Heart left ventricle (tissue), 16 donors: ENCODE results near the gene GREB1. TPM values are rescaled to one million over a fixed set of nuclear protein-coding genes. Genes with fewer than 3 reads are reported as not detected.

Experiments used
- ATAC-seq, 4 donors: fragments of 200-7000 bp; cut with Tn5 transposase; one replicate each; pipeline ENCODE4 v1.9.1; 2020 to 2022; ENCODE audit warnings: moderate library complexity in 4 of 4, mild to moderate bottlenecking in 3 of 4, moderate number of reproducible peaks in 1 of 4
- DNase-seq, 5 donors: peaks; one replicate each; pipeline ENCODE4 v3.0.0-alpha.2; 2020
- H3K27ac ChIP-seq, 12 donors: fragments of 200-600 bp; sonication (generic) in 4 of 12; one replicate each; pipeline versions ENCODE4 v1.5.0 to v1.8.0; 2016 to 2022; ENCODE audit warnings: mild to moderate bottlenecking in 2 of 12
- H3K27me3 ChIP-seq, 9 donors: fragments of 200-600 bp; sonication (generic) in 2 of 9; one replicate each; pipeline versions ENCODE4 v1.5.1 to v1.8.0; 2016 to 2022; ENCODE audit warnings: mild to moderate bottlenecking in 3 of 9
- H3K36me3 ChIP-seq, 9 donors: fragments of 200-600 bp; sonication (generic) in 2 of 9; one replicate each; pipeline versions ENCODE4 v1.5.0 to v1.8.0; 2018 to 2022; ENCODE audit warnings: mild to moderate bottlenecking in 2 of 9
- H3K4me1 ChIP-seq, 12 donors: fragments of 200-600 bp; sonication (generic) in 4 of 12; one replicate each; pipeline versions ENCODE4 v1.5.0 to v1.8.0; 2016 to 2022; ENCODE audit warnings: mild to moderate bottlenecking in 3 of 12
- H3K4me3 ChIP-seq, 12 donors: fragments of 200-600 bp; sonication (generic) in 4 of 12; one replicate each; pipeline versions ENCODE4 v1.5.0 to v1.8.0; 2017 to 2022; ENCODE audit warnings: mild to moderate bottlenecking in 9 of 12, moderate library complexity in 4 of 12
- H3K9me3 ChIP-seq, 12 donors: fragments of 200-600 bp; sonication (generic) in 4 of 12; one replicate each; pipeline versions ENCODE4 v1.5.0 to v1.8.0; 2016 to 2022; ENCODE audit warnings: mild to moderate bottlenecking in 1 of 12
- POLR2A ChIP-seq, 2 donors: fragments of 450-650 bp; IDR thresholded peaks; one replicate each; pipeline ENCODE4 v1.6.1; 2017; ENCODE audit warnings: antibody characterized with exemption in 2 of 2, mild to moderate bottlenecking in 2 of 2, moderate library complexity in 2 of 2
- WGBS, 4 donors: extraction: QIAGEN DNeasy Blood & Tissue Kit in 2 of 4; methylation state at CpG; one replicate each; pipeline versions ENCODE4 v1.1.5 to v1.1.7; 2013 to 2018; 5-methylcytosine and 5-hydroxymethylcytosine counted together
- intact Hi-C, 10 donors: fragments of 100-400 bp; cut with DNase I; formaldehyde crosslinking; loops; one replicate each; pipeline versions ENCODE4 v1.11.1 to v1.14.2; 2022
- polyA plus RNA-seq, 2 donors: library from polyadenylated mRNA; stranded (reverse); fragments of 200-250 nt; gene quantifications; one replicate each; pipeline ENCODE4 v1.2.3, GENCODE V29; 2013
- total RNA-seq, 9 donors: library from RNA; depleted of rRNA in 2 of 9; stranded (reverse); fragments of >200 nt in 2 of 9; fragmentation: NEBNext Ultra II Directional in 3 of 9; extraction: Animal tissue kit (Norgen Biotek cat#: 25700) in 3 of 9; gene quantifications; one replicate each; pipeline versions ENCODE4 v1.1.0 to v1.2.4, GENCODE V29; 2016 to 2023
- TF ChIP-seq, protein P1 (sequence below), 12 donors: fragments of 200-600 bp; sonication (generic) in 4 of 12; IDR thresholded peaks; one replicate each; pipeline versions ENCODE4 v1.5.0 to v1.8.0; 2018 to 2022; ENCODE audit warnings: antibody characterized with exemption in 12 of 12, mild to moderate bottlenecking in 5 of 12
- donor health status: ischemic (EF 13 %, LVEDD 7.1; RV severe dilation, severe dysfunction).
- donor health status: healthy with polysubstance abuse.
- donor health status: DM: no; HTN: yes; CAD: no.
- donor health status: DM: no; HTN: no; CAD: no.
- donor health status: ischemic (EF 25% LVEDD 6.9; RV normal size, moderate dysfunction).
- donor health status: ischemic (EF 25% LVEDD 5.7; RV mildly dilated, moderate dysfunction).
- donor health status: healthy.
- donor health status: DM: yes; HTN: yes; CAD: no.
- donor health status: ischemic (EF 35%, LVEDD 5.7; RV mildly dilated, moderate dysfunction).
- donor health status: nonischemic (EF 11% LVEDD 7.7; RV severe dilation, severe dysfunction).
- donor health status: DM: yes; HTN: yes; CAD: no.
- donor health status: PGD.
- donor health status: ischemic (EF 29% LVEDD 5.4; RV normal size, mild dysfunction).
- donor health status: nonischemic (EF 23%, LVEDD 6.1; RV moderate dilation, normal function).

Gene GREB1
- total and polyA plus RNA-seq, 11 donors, result 1.4 to 11.5 (median 5.6) TPM

DNA sequence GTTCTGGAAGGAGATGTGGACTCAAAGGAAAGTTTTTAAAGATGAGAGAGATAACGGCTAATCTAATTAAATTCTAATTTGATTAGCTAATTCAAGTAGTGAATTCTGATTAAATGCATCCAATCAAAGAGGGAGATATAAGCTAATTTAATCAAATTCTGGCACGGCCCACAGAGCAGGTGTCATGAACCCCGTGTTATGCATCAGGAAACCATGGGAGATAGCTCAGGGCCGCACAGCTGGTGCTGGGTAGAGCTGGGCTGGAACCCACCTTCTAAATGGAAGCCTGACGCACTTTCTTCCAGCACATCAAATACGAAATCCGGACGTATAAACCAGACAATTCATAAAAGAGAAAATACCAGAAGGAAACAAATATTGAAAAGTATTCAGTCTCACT, 57.2 kb downstream of the GREB1 start:
- 90 to 96% (median 93%) methylated on average over 8 of the region's 8 CpGs for WGBS, 4 donors

DNA sequence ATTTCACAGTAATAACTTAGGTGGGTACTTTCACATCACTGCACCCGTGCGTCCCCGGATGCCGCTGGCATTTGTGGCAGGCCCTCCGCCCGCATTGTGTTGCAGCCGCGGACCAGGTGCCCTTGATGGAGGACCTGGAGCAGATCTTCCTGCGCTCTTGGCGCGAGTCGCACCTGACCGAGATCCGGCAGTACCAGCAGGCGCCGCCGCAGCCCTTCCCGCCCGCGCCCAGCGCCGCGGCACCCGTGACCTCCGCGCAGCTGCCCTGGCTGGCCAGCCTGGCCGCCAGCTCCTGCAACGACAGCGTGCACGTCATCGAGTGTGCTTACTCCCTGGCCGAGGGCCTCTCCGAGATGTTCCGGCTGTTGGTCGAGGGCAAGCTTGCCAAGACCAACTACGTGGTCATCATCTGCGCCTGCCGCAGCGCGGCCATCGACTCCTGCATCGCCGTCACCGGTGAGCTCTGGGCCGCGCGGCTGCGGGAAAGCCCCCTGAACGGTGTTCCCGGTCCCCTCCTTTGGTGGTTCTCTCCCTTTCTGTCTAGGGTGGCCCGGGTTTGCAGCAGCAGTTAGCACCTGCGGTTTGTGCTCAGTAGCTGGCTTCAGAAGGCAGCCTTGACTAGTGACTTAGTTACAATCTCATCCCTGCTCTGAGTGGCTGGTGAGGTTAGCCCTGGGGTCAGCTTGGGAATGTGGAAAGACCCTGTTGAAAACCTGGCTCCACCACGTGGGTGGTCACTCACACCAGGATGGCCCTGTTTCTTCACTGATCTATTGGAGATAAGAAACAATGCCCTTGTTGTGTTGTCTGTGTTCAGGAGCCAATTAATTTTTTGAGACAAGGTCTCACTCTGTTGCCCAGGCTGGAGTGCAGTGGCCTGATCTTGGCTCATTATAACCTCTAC, 59.1 kb downstream of the GREB1 start:
- intact Hi-C loops, result no loop called here
- H3K4me3 ChIP-seq, result no peak overlapping the region

More for the DNA sequence above, 57.2 kb downstream of the GREB1 start:
- DNase-seq (no peak), ATAC-seq (no peak)
- intact Hi-C loops, result no loop called here
- Histone ChIP-seq H3K9me3 (no peaks in the 10 kb centered on the region), H3K4me3 (no peak overlapping the region), H3K27ac (no peak overlapping the region), H3K36me3 (no peaks in the 10 kb centered on the region), H3K27me3 (no peaks in the 10 kb centered on the region), H3K4me1 (no peaks in the 10 kb centered on the region)
- TF ChIP-seq, protein P1, sequence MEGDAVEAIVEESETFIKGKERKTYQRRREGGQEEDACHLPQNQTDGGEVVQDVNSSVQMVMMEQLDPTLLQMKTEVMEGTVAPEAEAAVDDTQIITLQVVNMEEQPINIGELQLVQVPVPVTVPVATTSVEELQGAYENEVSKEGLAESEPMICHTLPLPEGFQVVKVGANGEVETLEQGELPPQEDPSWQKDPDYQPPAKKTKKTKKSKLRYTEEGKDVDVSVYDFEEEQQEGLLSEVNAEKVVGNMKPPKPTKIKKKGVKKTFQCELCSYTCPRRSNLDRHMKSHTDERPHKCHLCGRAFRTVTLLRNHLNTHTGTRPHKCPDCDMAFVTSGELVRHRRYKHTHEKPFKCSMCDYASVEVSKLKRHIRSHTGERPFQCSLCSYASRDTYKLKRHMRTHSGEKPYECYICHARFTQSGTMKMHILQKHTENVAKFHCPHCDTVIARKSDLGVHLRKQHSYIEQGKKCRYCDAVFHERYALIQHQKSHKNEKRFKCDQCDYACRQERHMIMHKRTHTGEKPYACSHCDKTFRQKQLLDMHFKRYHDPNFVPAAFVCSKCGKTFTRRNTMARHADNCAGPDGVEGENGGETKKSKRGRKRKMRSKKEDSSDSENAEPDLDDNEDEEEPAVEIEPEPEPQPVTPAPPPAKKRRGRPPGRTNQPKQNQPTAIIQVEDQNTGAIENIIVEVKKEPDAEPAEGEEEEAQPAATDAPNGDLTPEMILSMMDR (IDR thresholded peaks at IDR 0.05), result no peak
- TF ChIP-seq POLR2A (IDR thresholded peaks at IDR 0.05), result no peak

DNA sequence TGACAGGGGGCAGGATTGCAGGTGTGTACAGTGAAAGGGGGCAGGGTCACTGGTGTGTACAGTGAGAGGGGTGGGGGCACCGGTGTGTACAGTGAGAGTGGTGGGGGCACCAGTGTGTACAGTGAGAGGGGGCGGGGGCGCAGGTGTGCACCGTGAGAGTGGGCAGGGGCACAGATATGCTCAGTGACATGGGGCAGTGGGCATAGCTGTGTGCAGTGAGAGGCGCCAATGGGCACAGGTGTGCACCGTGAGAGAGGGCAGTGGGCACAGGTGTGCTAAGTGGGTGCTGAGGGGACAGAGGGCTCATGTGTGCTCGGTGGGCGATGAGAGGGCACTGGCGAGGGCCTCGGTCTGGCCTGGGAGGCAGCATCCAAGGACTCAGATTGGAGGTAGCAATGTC, 63.0 kb downstream of the GREB1 start:
- no peaks in the 10 kb centered on the region for H3K9me3 ChIP-seq
- WGBS, 4 donors, result 92 to 97% (median 95%) methylated on average over 10 of the region's 10 CpGs
- H3K4me1 ChIP-seq, result no peaks in the 10 kb centered on the region
- no peaks in the 10 kb centered on the region for H3K27me3 ChIP-seq
- DNase-seq, result no peak
- no peak overlapping the region for H3K27ac ChIP-seq
- peaks cover 0 to 5% (median 0%) of the 10 kb centered on the region in 9 donors for H3K36me3 ChIP-seq
- intact Hi-C loops, result no loop called here
- peak in 1 of 4 donors; percentile 27 for ATAC-seq
- TF ChIP-seq, protein P1 (IDR thresholded peaks at IDR 0.05), result no peak
- no peak for TF ChIP-seq POLR2A (IDR thresholded peaks at IDR 0.05)
- no peak overlapping the region for H3K4me3 ChIP-seq

More for the DNA sequence above, 59.1 kb downstream of the GREB1 start:
- no peaks in the 10 kb centered on the region for H3K4me1 ChIP-seq
- DNase-seq, result no peak
- no peak for ATAC-seq
- no peak overlapping the region for H3K27ac ChIP-seq
- no peaks in the 10 kb centered on the region for H3K36me3 ChIP-seq
- TF ChIP-seq, protein P1 (IDR thresholded peaks at IDR 0.05), result no peak
- TF ChIP-seq POLR2A (IDR thresholded peaks at IDR 0.05), result no peak
- H3K27me3 ChIP-seq, result no peaks in the 10 kb centered on the region
- H3K9me3 ChIP-seq, result no peaks in the 10 kb centered on the region
- WGBS, 4 donors, result 92 to 95% (median 93%) methylated on average over 19 to 53 of the region's 53 CpGs

DNA sequence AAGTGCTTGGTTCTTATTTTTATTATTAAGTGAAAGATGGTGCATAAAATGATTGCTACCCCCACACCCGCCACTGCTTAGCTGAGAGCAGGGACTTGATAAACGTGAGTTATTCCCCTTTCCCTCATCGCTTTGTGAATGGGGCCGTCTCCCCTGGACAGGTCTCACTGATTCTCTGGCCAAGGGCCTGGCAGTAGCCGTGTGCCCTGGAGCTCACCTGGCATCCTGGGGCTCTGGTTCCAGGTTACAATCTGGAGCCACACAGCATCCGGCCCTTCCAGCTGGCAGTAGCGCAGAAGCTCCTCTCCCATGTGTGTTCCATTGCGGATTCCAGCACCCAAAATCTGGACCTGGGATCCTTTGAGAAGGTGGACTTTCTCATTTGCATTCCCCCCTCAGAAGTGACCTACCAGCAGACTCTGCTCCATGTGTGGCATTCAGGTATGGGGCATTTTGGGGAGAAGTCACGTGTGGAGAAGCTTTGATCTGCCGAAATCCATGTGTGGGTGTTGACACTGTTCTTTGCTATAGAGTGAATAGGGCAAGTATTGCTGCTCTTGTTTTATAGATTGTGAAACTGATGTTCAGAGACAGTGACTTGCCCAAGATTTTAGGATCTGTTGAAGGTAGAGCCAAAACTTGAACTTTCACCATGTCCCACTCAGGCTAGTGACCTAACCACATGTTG, 63.8 kb downstream of the GREB1 start:
- WGBS, 4 donors, result 89 to 93% (median 92%) methylated on average over 10 of the region's 10 CpGs
- intact Hi-C loops, result no loop called here
- Histone ChIP-seq H3K4me3 (no peak overlapping the region), H3K36me3 (peaks cover 0 to 10% (median 0%) of the 10 kb centered on the region in 9 donors), H3K27me3 (no peaks in the 10 kb centered on the region), H3K27ac (no peak overlapping the region), H3K4me1 (no peaks in the 10 kb centered on the region), H3K9me3 (no peaks in the 10 kb centered on the region)
- no peak for DNase-seq
- TF ChIP-seq, protein P1 (IDR thresholded peaks at IDR 0.05), result no peak
- no peak for TF ChIP-seq POLR2A (IDR thresholded peaks at IDR 0.05)
- ATAC-seq, result no peak
